ENCODE results near the gene SLC4A5.

DNA sequence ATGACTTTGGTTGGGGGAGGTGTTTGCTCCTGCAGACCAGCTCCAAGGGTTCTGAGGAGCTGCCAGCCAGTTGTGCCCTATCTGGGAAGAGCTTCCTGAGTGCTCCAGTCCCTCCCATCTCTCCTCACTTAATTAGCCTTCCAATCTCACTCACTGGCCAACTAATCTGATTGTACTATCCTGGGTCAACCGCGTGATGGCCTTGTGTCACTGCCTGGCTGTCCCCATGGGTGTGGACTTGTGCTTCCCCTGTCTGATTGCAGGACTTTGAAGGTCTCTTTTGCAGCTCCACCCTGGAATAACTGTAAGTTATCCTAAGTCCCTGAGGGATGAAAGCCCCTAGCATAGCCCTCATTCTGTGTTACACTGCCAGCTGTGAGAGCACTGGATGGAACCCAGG, 65.0 kb downstream of the SLC4A5 start:
- TF ChIP-seq, protein P1, sequence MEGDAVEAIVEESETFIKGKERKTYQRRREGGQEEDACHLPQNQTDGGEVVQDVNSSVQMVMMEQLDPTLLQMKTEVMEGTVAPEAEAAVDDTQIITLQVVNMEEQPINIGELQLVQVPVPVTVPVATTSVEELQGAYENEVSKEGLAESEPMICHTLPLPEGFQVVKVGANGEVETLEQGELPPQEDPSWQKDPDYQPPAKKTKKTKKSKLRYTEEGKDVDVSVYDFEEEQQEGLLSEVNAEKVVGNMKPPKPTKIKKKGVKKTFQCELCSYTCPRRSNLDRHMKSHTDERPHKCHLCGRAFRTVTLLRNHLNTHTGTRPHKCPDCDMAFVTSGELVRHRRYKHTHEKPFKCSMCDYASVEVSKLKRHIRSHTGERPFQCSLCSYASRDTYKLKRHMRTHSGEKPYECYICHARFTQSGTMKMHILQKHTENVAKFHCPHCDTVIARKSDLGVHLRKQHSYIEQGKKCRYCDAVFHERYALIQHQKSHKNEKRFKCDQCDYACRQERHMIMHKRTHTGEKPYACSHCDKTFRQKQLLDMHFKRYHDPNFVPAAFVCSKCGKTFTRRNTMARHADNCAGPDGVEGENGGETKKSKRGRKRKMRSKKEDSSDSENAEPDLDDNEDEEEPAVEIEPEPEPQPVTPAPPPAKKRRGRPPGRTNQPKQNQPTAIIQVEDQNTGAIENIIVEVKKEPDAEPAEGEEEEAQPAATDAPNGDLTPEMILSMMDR (IDR thresholded peaks at IDR 0.05) = no peak
- TF ChIP-seq POLR2A (IDR thresholded peaks at IDR 0.05) = no peak

Data from esophagus squamous epithelium (tissue), 4 donors.